Measurements from ENCODE around the gene MYO6.
"Not testable (repeated sequence)": the region's sequence is repeated elsewhere in the genome, so short reads cannot be mapped to it uniquely, and the experiment has no call there.

Gene MYO6

GRCh38 chr6:75880305-75880704 is 131.3 kb downstream of the MYO6 start:
- in situ Hi-C loops (cut with MboI; ENCODE audit: low sequenced_read_pairs), result no loop called here

- in situ Hi-C loops (cut with MboI; ENCODE audit: low sequenced_read_pairs), result no loop called here
Measured at GRCh38 chr6:75882734-75883133, 133.7 kb downstream of the MYO6 start.

DNA sequence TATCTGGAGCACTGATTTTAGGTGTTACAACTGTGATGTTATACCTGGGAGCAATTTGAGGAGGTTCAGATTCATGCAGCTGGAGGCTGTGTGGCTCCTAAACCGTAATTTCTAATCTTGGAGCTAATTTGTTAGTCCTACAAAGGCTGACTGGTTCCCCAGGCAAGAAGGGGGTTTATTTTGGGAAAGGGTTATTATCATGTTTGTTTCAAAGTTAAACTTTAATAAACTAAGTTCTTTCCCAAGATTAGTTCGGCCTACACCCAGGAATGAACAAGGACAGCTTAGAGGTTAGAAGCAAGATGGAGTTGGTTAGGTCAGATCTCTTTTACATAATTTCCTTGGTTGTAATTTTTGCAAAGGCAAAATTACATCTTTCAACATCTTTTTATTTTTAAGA is 135.8 kb downstream of the MYO6 start:
- in situ Hi-C loops (cut with MboI; ENCODE audit: low sequenced_read_pairs), result no loop called here

GRCh38 chr6:75892384-75892783 is 143.3 kb downstream of the MYO6 start:
- in situ Hi-C loops (cut with MboI; ENCODE audit: low sequenced_read_pairs), result no loop called here

- in situ Hi-C loops (cut with MboI; ENCODE audit: low sequenced_read_pairs), result no loop called here
Measured at GRCh38 chr6:75893058-75893775, 144.2 kb downstream of the MYO6 start.

DNA sequence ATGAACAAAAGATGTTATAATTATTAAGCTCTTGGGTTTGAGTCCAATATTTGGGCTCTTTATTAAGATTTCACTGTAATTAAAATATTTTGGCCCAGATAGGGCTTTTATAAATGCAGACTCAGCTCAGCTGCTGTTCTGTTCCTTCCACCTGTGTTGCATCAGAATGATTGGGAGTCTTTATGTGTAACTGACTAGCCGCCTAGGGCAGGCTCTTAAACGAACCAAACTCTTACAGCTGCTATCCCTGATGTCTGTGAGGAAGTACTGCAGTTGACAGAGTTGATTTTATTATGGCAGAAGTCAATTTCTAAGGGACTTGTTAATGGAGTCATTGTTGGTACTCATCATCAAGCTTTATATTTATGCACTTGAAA is 144.7 kb downstream of the MYO6 start:
- in situ Hi-C loops (cut with MboI; ENCODE audit: low sequenced_read_pairs), result no loop called here

- in situ Hi-C loops (cut with MboI; ENCODE audit: low sequenced_read_pairs), result no loop called here
Measured at GRCh38 chr6:75896526-75896925, 147.5 kb downstream of the MYO6 start.

GRCh38 chr6:75900216-75900615 is 151.2 kb downstream of the MYO6 start:
- in situ Hi-C loops (cut with MboI; ENCODE audit: low sequenced_read_pairs), result not testable (repeated sequence)

DNA sequence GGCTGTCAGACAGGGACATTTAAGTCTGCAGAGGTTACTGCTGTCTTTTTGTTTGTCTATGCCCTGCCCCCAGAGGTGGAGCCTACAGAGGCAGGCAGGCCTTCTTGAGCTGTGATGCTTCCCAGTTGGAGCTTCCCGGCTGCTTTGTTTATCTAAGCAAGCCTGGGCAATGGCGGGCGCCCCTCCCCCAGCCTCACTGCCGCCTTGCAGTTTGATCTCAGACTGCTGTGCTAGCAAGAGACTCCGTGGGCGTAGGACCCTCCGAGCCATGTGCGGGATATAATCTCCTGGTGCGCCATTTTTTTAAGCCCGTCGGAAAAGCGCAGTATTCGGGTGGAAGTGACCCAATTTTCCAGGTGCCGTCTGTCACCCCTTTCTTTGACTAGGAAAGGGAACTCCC is 156.1 kb downstream of the MYO6 start:
- in situ Hi-C loops (cut with MboI; ENCODE audit: low sequenced_read_pairs), result not testable (repeated sequence)

- in situ Hi-C loops (cut with MboI; ENCODE audit: low sequenced_read_pairs), result no loop called here
Measured at GRCh38 chr6:75906871-75907270, 157.8 kb downstream of the MYO6 start.

DNA sequence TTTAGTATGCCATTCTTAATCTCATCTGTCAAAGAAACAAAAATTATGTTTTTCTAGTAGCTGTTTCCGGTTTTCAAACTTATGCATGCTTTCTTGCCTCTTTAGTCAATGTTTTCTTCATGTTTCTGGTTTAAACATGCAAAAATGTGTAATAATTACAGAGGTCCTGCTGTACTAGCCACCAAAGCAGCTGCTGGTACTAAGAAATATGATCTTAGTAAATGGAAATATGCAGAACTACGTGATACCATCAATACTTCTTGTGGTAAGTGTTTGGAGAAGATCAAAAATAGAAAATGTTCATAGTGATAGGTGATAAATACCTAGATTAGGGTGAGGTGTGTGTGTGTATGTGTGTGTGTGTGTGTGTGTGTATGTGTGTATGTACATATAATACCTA is 158.4 kb downstream of the MYO6 start:
- in situ Hi-C loops (cut with MboI; ENCODE audit: low sequenced_read_pairs), result no loop called here

DNA sequence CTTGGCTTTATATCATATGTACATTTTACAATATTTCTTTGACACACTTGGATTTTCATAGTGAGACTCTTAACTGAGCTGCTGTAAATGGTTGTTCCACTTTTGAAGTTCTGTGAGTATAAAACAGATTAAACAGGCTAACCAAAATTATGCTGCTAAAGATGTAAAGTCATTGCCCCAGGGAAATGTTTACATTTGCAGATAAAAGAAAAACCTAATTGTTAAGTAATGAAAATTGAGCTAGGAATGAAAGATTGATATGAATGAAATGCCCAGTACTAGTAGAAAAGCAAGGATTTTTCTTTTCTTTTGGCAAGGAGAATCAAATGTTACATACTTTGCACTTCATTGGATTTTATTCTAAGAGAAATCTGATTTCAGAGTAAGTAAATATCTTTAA is 164.0 kb downstream of the MYO6 start:
- in situ Hi-C loops (cut with MboI; ENCODE audit: low sequenced_read_pairs), result no loop called here

DNA sequence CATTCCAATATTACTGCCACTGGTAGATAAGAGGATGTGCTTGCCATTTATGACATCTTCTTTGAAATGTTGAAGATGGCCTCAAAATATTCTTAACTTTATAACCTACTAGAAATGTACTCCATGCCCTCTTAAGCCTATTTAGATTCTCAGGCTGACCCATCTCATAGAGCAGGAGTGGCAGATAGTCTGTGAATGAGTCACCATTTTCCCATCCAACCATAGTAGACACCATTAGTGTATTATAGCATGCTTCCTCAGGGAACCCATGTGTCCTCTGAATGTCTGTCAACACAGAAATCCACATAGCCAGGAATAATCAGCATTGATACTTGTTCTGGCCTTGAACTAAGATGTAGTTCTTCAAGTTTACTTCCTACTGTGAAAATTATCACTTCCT is 173.2 kb downstream of the MYO6 start:
- in situ Hi-C loops (cut with MboI; ENCODE audit: low sequenced_read_pairs), result no loop called here

DNA sequence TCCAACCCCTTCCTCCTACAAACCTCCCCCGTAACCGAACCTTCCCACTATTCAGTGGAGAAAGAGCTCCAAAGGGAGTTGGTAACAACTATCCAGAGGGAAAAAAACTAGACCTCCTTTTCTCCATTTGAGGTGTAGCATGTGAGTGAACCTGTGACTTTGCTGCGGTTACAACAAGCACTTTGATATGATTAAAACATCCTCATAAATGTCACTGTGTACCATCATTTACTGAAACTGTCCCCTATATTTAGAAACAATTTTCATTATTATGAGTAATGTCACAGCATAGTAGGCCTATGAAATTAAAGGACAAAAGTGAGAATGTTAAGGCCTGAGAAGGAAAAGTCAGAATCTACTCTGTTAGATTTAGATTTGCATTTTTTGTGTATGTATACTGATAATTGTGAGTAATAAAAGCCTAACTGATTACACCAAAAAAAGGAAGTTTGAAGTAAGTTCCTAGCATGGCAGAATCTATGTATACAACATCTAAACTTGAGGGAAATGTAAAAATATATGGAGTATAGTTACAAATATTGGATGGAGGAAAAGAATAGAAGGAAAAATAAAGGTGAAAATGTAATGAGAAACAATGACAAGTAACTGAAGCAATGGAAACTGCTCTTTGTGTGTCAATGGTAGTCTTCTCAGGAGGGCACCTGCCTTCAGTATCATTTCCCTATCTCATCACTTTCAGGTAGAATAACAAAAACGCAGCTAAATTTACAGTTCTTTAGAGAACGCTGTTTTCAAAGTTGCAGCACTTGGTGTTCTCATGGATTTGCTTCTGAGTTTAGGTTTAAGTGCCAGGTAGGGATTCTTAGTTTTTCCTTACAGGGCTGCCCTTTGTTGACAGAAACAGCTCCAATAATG is 177.5 kb downstream of the MYO6 start:
- in situ Hi-C loops (cut with MboI; ENCODE audit: low sequenced_read_pairs), result no loop called here

DNA sequence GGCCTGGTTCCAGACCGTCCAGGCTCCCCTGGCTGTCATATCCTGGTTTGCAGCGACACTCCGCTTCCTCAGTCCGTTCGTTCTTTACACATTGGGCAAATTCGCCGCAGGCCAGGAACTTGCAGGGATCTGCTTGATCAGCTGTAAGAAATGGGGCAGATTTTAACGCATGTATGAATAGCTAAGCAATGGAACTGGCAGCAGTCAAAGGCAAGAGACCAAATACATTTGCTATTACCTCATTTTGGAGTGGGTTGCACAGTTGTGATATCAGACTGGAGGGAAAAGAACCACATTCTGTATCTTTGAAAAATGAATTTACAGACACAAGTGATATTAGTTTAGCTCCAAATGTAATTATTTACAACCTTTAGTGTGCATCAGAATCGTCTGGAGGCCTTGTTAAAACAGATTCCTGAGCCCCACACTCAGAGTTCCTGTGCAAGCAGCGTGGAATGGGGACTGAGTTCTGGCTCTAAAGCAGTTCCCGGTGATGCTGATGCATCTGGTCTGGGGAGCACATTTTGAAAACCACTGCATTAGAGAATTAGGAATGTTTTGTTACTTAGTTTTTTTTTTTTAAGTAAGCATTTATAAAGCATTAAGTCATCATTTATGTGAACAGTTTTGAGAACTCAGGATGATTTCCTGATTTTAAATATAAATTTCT is 182.1 kb downstream of the MYO6 start:
- in situ Hi-C loops (cut with MboI; ENCODE audit: low sequenced_read_pairs), result no loop called here

DNA sequence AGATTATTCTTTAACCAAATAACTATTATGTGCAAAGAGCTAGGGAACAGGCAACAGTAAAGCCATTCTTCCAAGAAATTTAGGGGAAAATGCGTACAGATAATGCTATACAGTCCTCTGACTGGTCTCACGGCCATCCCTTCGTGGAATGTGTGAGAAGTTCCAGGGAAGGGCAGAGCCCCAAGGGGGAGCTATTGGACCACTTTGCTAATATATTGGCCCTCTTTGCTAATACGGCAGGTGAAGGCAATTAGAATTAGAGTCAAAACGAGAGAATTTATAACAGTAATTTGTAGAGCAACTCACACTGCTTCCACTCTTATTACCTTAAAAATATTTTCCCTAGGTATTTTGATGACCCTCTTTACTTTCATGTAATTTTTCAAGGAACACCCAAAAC is 183.0 kb downstream of the MYO6 start:
- in situ Hi-C loops (cut with MboI; ENCODE audit: low sequenced_read_pairs), result no loop called here

GRCh38 chr6:75933387-75933975 is 184.4 kb downstream of the MYO6 start:
- in situ Hi-C loops (cut with MboI; ENCODE audit: low sequenced_read_pairs), result no loop called here

- in situ Hi-C loops (cut with MboI; ENCODE audit: low sequenced_read_pairs), result no loop called here
Measured at GRCh38 chr6:75934643-75935472, 185.8 kb downstream of the MYO6 start.

- in situ Hi-C loops (cut with MboI; ENCODE audit: low sequenced_read_pairs), result no loop called here
Measured at GRCh38 chr6:75935473-75935793, 186.4 kb downstream of the MYO6 start.

DNA sequence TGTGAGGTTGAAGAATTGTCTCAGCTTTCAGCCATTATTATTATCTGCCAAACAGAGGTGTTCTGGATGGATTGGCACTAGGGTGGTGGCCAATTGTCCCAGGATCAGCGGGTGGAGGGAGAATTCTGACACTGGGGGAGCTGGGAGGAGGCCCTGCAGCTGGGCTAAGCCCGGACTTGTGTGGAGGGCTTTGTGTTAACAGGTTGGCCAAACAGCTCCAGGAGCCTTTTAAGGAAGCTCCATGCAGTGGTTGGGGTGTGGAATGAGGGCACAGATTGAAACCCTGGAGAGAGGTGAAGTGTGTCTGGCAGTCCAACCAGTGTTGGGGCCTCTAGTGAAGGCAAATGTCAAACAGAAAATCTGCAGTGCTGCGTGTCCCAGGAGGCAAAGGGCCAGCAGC is 187.6 kb downstream of the MYO6 start:
- in situ Hi-C loops (cut with MboI; ENCODE audit: low sequenced_read_pairs), result no loop called here

DNA sequence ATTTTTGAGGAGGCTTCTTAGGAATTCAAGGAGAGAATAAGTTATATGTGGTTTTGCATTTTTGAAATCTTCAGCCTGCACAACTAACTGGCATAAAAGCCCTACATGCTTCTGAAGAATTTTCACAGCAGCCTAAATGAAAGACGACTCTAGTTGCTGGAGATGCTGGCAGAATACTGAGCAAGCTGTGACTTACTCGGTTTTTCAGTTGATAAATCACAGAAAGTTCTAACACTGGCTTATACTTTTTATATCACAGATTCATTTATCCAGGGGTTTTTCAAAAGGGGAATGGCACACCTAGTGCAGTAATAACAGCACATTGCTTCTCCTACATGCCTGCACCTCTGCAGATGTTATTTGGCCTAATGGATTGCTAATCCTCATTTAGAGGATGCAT is 188.8 kb downstream of the MYO6 start:
- in situ Hi-C loops (cut with MboI; ENCODE audit: low sequenced_read_pairs), result no loop called here
